Liver (tissue), 9 donors: ENCODE results near the gene PHACTR4. TPM values are rescaled to one million over a fixed set of nuclear protein-coding genes. Genes with fewer than 3 reads are reported as not detected.
"Not testable (repeated sequence)": the region's sequence is repeated elsewhere in the genome, so short reads cannot be mapped to it uniquely, and the experiment has no call there.

ENCODE experiments used
- DNase-seq: peaks from one replicate; pipeline ENCODE4 v3.0.0-alpha.2; 2017; ENCODE audit warnings: low spot score
- H3K27ac ChIP-seq, 2 donors: one replicate each; pipeline ENCODE4 v1.7.0; 2013; ENCODE audit warnings: inconsistent platforms in 2 of 2, low read length in 2 of 2, control low read depth in 1 of 2, low read depth in 1 of 2, mild to moderate bottlenecking in 1 of 2
- H3K27me3 ChIP-seq, 4 donors: one replicate each; pipeline versions ENCODE4 v1.6.1 to v1.7.0; 2013; ENCODE audit warnings: low read length in 3 of 4, inconsistent platforms in 1 of 4, mild to moderate bottlenecking in 1 of 4, moderate library complexity in 1 of 4; ENCODE audit not compliant: control insufficient read depth in 4 of 4, insufficient read depth in 4 of 4
- H3K36me3 ChIP-seq, 4 donors: one replicate each; pipeline versions ENCODE4 v1.6.1 to v1.7.0; 2013; ENCODE audit warnings: low read length in 3 of 4, mild to moderate bottlenecking in 3 of 4, low read depth in 1 of 4, moderate library complexity in 1 of 4; ENCODE audit not compliant: control insufficient read depth in 4 of 4, insufficient read depth in 3 of 4
- H3K4me1 ChIP-seq, 4 donors: one replicate each; pipeline versions ENCODE4 v1.6.1 to v1.7.0; 2013; ENCODE audit warnings: low read length in 3 of 4, mild to moderate bottlenecking in 3 of 4, moderate library complexity in 1 of 4; ENCODE audit not compliant: control insufficient read depth in 4 of 4, insufficient read depth in 4 of 4
- H3K4me3 ChIP-seq, 3 donors: one replicate each; pipeline versions ENCODE4 v1.6.1 to v1.7.0; 2013; ENCODE audit warnings: low read length in 3 of 3, control low read depth in 1 of 3, low read depth in 1 of 3, mild to moderate bottlenecking in 1 of 3
- H3K9ac ChIP-seq, 2 donors: one replicate each; pipeline ENCODE4 v1.7.0; 2013; ENCODE audit warnings: low read length in 2 of 2, mild to moderate bottlenecking in 2 of 2, moderate library complexity in 2 of 2, control low read depth in 1 of 2, low read depth in 1 of 2
- H3K9me3 ChIP-seq, 4 donors: one replicate each; pipeline versions ENCODE4 v1.6.1 to v1.7.0; 2013; ENCODE audit warnings: low read length in 3 of 4; ENCODE audit not compliant: control insufficient read depth in 4 of 4
- ATF3 ChIP-seq: IDR thresholded peaks from 2 replicates; pipeline ENCODE4 v1.6.1; 2016; ENCODE audit warnings: antibody characterized with exemption
- CTCF ChIP-seq: fragments of 150-350 bp; IDR thresholded peaks from 2 replicates; pipeline ENCODE4 v1.5.1; 2017; ENCODE audit warnings: improper control_type of control experiment, low read depth, low read length; ENCODE audit not compliant: missing input control
- EGR1 ChIP-seq, 2 donors: IDR thresholded peaks; 2 replicates each; pipeline ENCODE4 v1.6.1; 2016 to 2018; ENCODE audit warnings: antibody characterized with exemption in 2 of 2, low read depth in 2 of 2
- FOXA1 ChIP-seq: IDR thresholded peaks from 2 replicates; pipeline ENCODE4 v1.6.1; 2016; ENCODE audit warnings: antibody characterized with exemption
- FOXA2 ChIP-seq: IDR thresholded peaks from 2 replicates; pipeline ENCODE4 v1.6.1; 2016; ENCODE audit warnings: antibody characterized with exemption
- GABPA ChIP-seq, 2 donors: IDR thresholded peaks in 1 of 2; conservative IDR thresholded peaks in 1 of 2; 2 replicates each; pipeline ENCODE4 v1.6.1; 2016; ENCODE audit warnings: antibody characterized with exemption in 2 of 2, mild to moderate bottlenecking in 1 of 2, moderate library complexity in 1 of 2
- HNF4A ChIP-seq, 2 donors: conservative IDR thresholded peaks; 2 replicates each; pipeline ENCODE4 v1.6.1; 2016; ENCODE audit warnings: antibody characterized with exemption in 2 of 2, mild to moderate bottlenecking in 2 of 2
- HNF4G ChIP-seq: IDR thresholded peaks from 2 replicates; pipeline ENCODE4 v1.6.1; 2016; ENCODE audit warnings: antibody characterized with exemption
- MAX ChIP-seq: IDR thresholded peaks from 2 replicates; pipeline ENCODE4 v1.6.1; 2016; ENCODE audit warnings: antibody characterized with exemption
- NR2F2 ChIP-seq: IDR thresholded peaks from 2 replicates; pipeline ENCODE4 v1.6.1; 2016; ENCODE audit warnings: antibody characterized with exemption
- RAD21 ChIP-seq, 2 donors: IDR thresholded peaks; 2 replicates each; pipeline ENCODE4 v1.6.1; 2016; ENCODE audit warnings: antibody characterized with exemption in 2 of 2, mild to moderate bottlenecking in 2 of 2
- RXRA ChIP-seq, 2 donors: IDR thresholded peaks; 2 replicates each; pipeline ENCODE4 v1.6.1; 2017 to 2018; ENCODE audit warnings: antibody characterized with exemption in 2 of 2, mild to moderate bottlenecking in 1 of 2
- TAF1 ChIP-seq: conservative IDR thresholded peaks from 2 replicates; pipeline ENCODE4 v1.6.1; 2016; ENCODE audit warnings: antibody characterized with exemption, mild to moderate bottlenecking
- YY1 ChIP-seq: IDR thresholded peaks from 2 replicates; pipeline ENCODE4 v1.6.1; 2016; ENCODE audit warnings: antibody characterized with exemption, mild to moderate bottlenecking
- ZBTB33 ChIP-seq: IDR thresholded peaks from 2 replicates; pipeline ENCODE4 v1.6.1; 2016; ENCODE audit warnings: antibody characterized with exemption
- WGBS: extraction: QIAGEN DNeasy Blood & Tissue Kit; methylation state at CpG from one replicate; pipeline ENCODE4 v1.1.7; 2013; 5-methylcytosine and 5-hydroxymethylcytosine counted together
- polyA plus RNA-seq, 2 donors: library from polyadenylated mRNA; stranded (reverse) in 1 of 2; unstranded in 1 of 2; fragments of 200-250 nt in 1 of 2; fragments of >200 nt in 1 of 2; fragmentation: Nextera tagmentation in 1 of 2; extraction: Ambion mirVana in 1 of 2; gene quantifications; one replicate each; pipeline versions ENCODE4 v1.2.1 to v1.2.3, GENCODE V29; 2013 to 2015
- total RNA-seq, 2 donors: library from RNA; depleted of rRNA; stranded (reverse); fragments of >200 nt; gene quantifications; one replicate each; pipeline ENCODE4 v1.2.3, GENCODE V29; 2014
- donor health status: healthy.
- donor health status: healthy.
- donor health status: healthy.
- donor health status: healthy.
- donor health status: healthy.

The PHACTR4 gene
- total and polyA plus RNA-seq, 4 donors, result 8.9 to 22.6 (median 10.8) TPM

GRCh38 chr1:28376195-28376594 is 6.7 kb downstream of the PHACTR4 start:
- not testable (repeated sequence) for H3K36me3 ChIP-seq, H3K27me3 ChIP-seq, H3K27ac ChIP-seq, H3K4me3 ChIP-seq, H3K9me3 ChIP-seq, DNase-seq, H3K9ac ChIP-seq
- TF ChIP-seq HNF4A (conservative IDR thresholded peaks at IDR 0.05), result peak in 1 of 2 donors; percentile 19
- peaks cover 2 to 11% (median 7%) of the 10 kb centered on the region in 4 donors for H3K4me1 ChIP-seq
- WGBS, result 100% methylated on average over 2 of the region's 2 CpGs

GRCh38 chr1:28378906-28379305 is 9.4 kb downstream of the PHACTR4 start:
- H3K9ac ChIP-seq, result no peak overlapping the region
- TF ChIP-seq EGR1 (IDR thresholded peaks at IDR 0.05; ENCODE audit: low read depth in 2 of 2), result no peak
- TF ChIP-seq GABPA (IDR thresholded peaks at IDR 0.05 in 1 of 2, conservative IDR thresholded peaks at IDR 0.05 in 1 of 2), result no peak
- no peak for TF ChIP-seq TAF1
- no peak for TF ChIP-seq RAD21 (IDR thresholded peaks at IDR 0.05)
- no peak for TF ChIP-seq HNF4G
- TF ChIP-seq RXRA (IDR thresholded peaks at IDR 0.05), result no peak
- TF ChIP-seq CTCF, result no peak
- TF ChIP-seq ZBTB33, result no peak
- no peak for TF ChIP-seq FOXA1
- no peak for TF ChIP-seq HNF4A (conservative IDR thresholded peaks at IDR 0.05)
- no peak for TF ChIP-seq FOXA2
- no peak for TF ChIP-seq ATF3
- TF ChIP-seq NR2F2, result no peak
- 99% methylated on average over 5 of the region's 5 CpGs for WGBS
- H3K4me3 ChIP-seq, result no peak overlapping the region
- H3K36me3 ChIP-seq, result no peaks in the 10 kb centered on the region
- peaks cover 0 to 10% (median 3%) of the 10 kb centered on the region in 4 donors for H3K4me1 ChIP-seq
- no peak overlapping the region for H3K27ac ChIP-seq
- no peaks in the 10 kb centered on the region for H3K27me3 ChIP-seq
- no peaks in the 10 kb centered on the region for H3K9me3 ChIP-seq
- no peak for DNase-seq

- DNase-seq, result no peak
- Histone ChIP-seq H3K27me3 (no peaks in the 10 kb centered on the region), H3K9ac (no peak overlapping the region), H3K36me3 (no peaks in the 10 kb centered on the region), H3K27ac (no peak overlapping the region), H3K4me3 (no peak overlapping the region), H3K4me1 (peaks cover 0 to 2% (median 0%) of the 10 kb centered on the region in 4 donors), H3K9me3 (no peaks in the 10 kb centered on the region)
- TF ChIP-seq RXRA (IDR thresholded peaks at IDR 0.05) (peak in 1 of 2 donors; percentile 16), FOXA1 (no peak), MAX (peak; percentile 14), YY1 (peak; percentile 82)
- WGBS, result 91% methylated on average over 1 of the region's 1 CpG
These were observed 10.9 kb downstream of the PHACTR4 start for GRCh38 chr1:28380394-28380793.

GRCh38 chr1:28383785-28384184 is 14.2 kb downstream of the PHACTR4 start:
- H3K27ac ChIP-seq, H3K4me1 ChIP-seq, H3K9ac ChIP-seq, H3K9me3 ChIP-seq, DNase-seq, H3K36me3 ChIP-seq, H3K4me3 ChIP-seq, H3K27me3 ChIP-seq: not testable (repeated sequence)
- WGBS, result 89% methylated on average over 4 of the region's 4 CpGs
